CD4-positive, alpha-beta T cell (primary cell): Measurements from ENCODE around the gene CCDC71L. TPM values are rescaled to one million over a fixed set of nuclear protein-coding genes. Genes with fewer than 3 reads are reported as not detected.

Experiments used
- ATAC-seq: fragments of 200-7000 bp; cut with Tn5 transposase; one replicate; pipeline ENCODE4 v1.10.0; 2022; ENCODE audit warnings: mild to moderate bottlenecking; ENCODE audit not compliant: poor library complexity
- CTCF ChIA-PET: fragments of 350-600 bp; sonication (Branson Sonifier 250); formaldehyde crosslinking; loops from one replicate; lab custom pipeline; 2021; ENCODE audit warnings: antibody characterized with exemption, inconsistent platforms; lab: Charles Lee
- POLR2A ChIA-PET: fragments of 350-600 bp; sonication (Branson Sonifier 250); formaldehyde crosslinking; loops from one replicate; lab custom pipeline; 2021; ENCODE audit warnings: antibody characterized with exemption, inconsistent platforms; lab: Charles Lee
- DNase-seq, 14 experiments: peaks; one replicate each; pipeline ENCODE4 v3.0.0-alpha.2; 2013 to 2020; ENCODE audit warnings: mixed read lengths in 2 of 14
- H3K27ac ChIP-seq, 2 donors: one replicate each; pipeline versions ENCODE4 v1.5.1 to v1.7.0; 2013; ENCODE audit warnings: low read length in 2 of 2, low read depth in 1 of 2, mild to moderate bottlenecking in 1 of 2
- H3K27me3 ChIP-seq, 2 experiments: 1 replicate in 1 of 2; 2 replicates in 1 of 2; pipeline versions ENCODE4 v1.6.1 to v1.7.0; 2013; ENCODE audit warnings: low read length in 2 of 2, control low read depth in 1 of 2, mild to moderate bottlenecking in 1 of 2, moderate library complexity in 1 of 2; ENCODE audit not compliant: insufficient read depth in 2 of 2, control insufficient read depth in 1 of 2
- H3K36me3 ChIP-seq: one replicate; pipeline ENCODE4 v1.6.1; 2013; ENCODE audit warnings: low read length, control low read depth; ENCODE audit not compliant: insufficient read depth
- H3K4me1 ChIP-seq: one replicate; pipeline ENCODE4 v1.6.1; 2013; ENCODE audit warnings: low read length, control low read depth; ENCODE audit not compliant: insufficient read depth
- H3K4me3 ChIP-seq: one replicate; pipeline ENCODE4 v1.5.1; 2013; ENCODE audit warnings: mild to moderate bottlenecking, low read length, moderate library complexity
- H3K9me3 ChIP-seq, 2 experiments: 1 replicate in 1 of 2; 2 replicates in 1 of 2; pipeline versions ENCODE4 v1.6.1 to v1.7.0; 2013; ENCODE audit warnings: low read length in 2 of 2, mild to moderate bottlenecking in 2 of 2, control low read depth in 1 of 2, moderate library complexity in 1 of 2; ENCODE audit not compliant: control insufficient read depth in 1 of 2, insufficient read depth in 1 of 2
- H3K27ac Mint-ChIP-seq: one replicate; pipeline ENCODE4 v1.8.0; 2020; ENCODE audit warnings: mixed read lengths
- H3K27me3 Mint-ChIP-seq: one replicate; pipeline ENCODE4 v1.8.0; 2021; ENCODE audit warnings: mixed read lengths
- H3K36me3 Mint-ChIP-seq: one replicate; pipeline ENCODE4 v1.8.0; 2021; ENCODE audit warnings: low read depth, mixed read lengths
- H3K4me1 Mint-ChIP-seq: one replicate; pipeline ENCODE4 v1.8.0; 2021; ENCODE audit warnings: low read depth, mixed read lengths
- H3K4me3 Mint-ChIP-seq: one replicate; pipeline ENCODE4 v1.8.0; 2020; ENCODE audit warnings: mild to moderate bottlenecking, mixed read lengths
- H3K9me3 Mint-ChIP-seq: one replicate; pipeline ENCODE4 v1.8.0; 2020; ENCODE audit warnings: mixed read lengths
- CTCF ChIP-seq: fragments of 200-600 bp; IDR thresholded peaks from one replicate; pipeline ENCODE4 v1.8.0; 2022; ENCODE audit warnings: antibody characterized with exemption, mild to moderate bottlenecking
- intact Hi-C, 2 experiments: fragments of 100-400 bp; cut with DNase I in 1 of 2; cut with micrococcal nuclease in 1 of 2; formaldehyde crosslinking; loops; one replicate each; pipeline versions ENCODE4 v1.15.1 to v1.9.0; 2023 to 2025; cut with DNase I, micrococcal nuclease
- total RNA-seq, 174 experiments: library from RNA in 2 of 174; stranded (reverse) in 2 of 174; gene quantifications; one replicate each; pipeline ENCODE4 v1.2.3 and lab custom pipeline; 2021 to 2026

Gene CCDC71L
- total RNA-seq, 2 experiments from 2014 or later: 9.5 to 9.8 TPM

GRCh38 chr7:106630648-106631047, 30.3 kb downstream of the CCDC71L start:
- Mint-ChIP-seq H3K9me3 (no peaks in the 10 kb centered on the region), H3K4me3 (no peak overlapping the region), H3K27ac (no peak overlapping the region), H3K4me1 (no peaks in the 10 kb centered on the region), H3K27me3 (peaks cover 8% of the 10 kb centered on the region), H3K36me3 (no peaks in the 10 kb centered on the region)
- no peak for ATAC-seq
- ChIA-PET POLR2A (no interaction called here), CTCF (no interaction called here)
- Histone ChIP-seq H3K36me3 (no peaks in the 10 kb centered on the region), H3K4me3 (no peak overlapping the region), H3K27me3 (peaks cover 0 to 4% of the 10 kb centered on the region in 2 experiments), H3K27ac (no peak overlapping the region), H3K4me1 (no peaks in the 10 kb centered on the region), H3K9me3 (no peaks in the 10 kb centered on the region)
- DNase-seq: no peak
- intact Hi-C loops: no loop called here
- TF ChIP-seq CTCF: no peak

- no peak overlapping the region for H3K4me3 ChIP-seq
- TF ChIP-seq CTCF: no peak
- H3K36me3 Mint-ChIP-seq: no peaks in the 10 kb centered on the region
- no peaks in the 10 kb centered on the region for H3K4me1 ChIP-seq
- H3K36me3 ChIP-seq: no peaks in the 10 kb centered on the region
- H3K27me3 ChIP-seq: peaks cover 0 to 4% of the 10 kb centered on the region in 2 experiments
- DNase-seq (no peak), ATAC-seq (no peak)
- H3K9me3 ChIP-seq: no peaks in the 10 kb centered on the region
- H3K27ac ChIP-seq: no peak overlapping the region
- intact Hi-C loops: no loop called here
- no peaks in the 10 kb centered on the region for H3K4me1 Mint-ChIP-seq
- H3K27me3 Mint-ChIP-seq: peaks cover 4% of the 10 kb centered on the region
- ChIA-PET CTCF (interaction anchor here (0.6 kb wide), 1 partner anchor 16 kb away, joined by 3 read pairs; no protein-coding TSS in a partner anchor), POLR2A (no interaction called here)
- H3K9me3 Mint-ChIP-seq: no peaks in the 10 kb centered on the region
- no peak overlapping the region for H3K4me3 Mint-ChIP-seq
- no peak overlapping the region for H3K27ac Mint-ChIP-seq
Observed at GRCh38 chr7:106629516-106629915, 31.4 kb downstream of the CCDC71L start.

- H3K4me1 ChIP-seq: no peaks in the 10 kb centered on the region
- DNase-seq (no peak), ATAC-seq (no peak)
- Mint-ChIP-seq H3K4me1 (no peaks in the 10 kb centered on the region), H3K9me3 (no peaks in the 10 kb centered on the region), H3K27me3 (peaks cover 4% of the 10 kb centered on the region), H3K36me3 (no peaks in the 10 kb centered on the region), H3K27ac (no peak overlapping the region), H3K4me3 (no peak overlapping the region)
- intact Hi-C loops: no loop called here
- H3K4me3 ChIP-seq: no peak overlapping the region
- H3K9me3 ChIP-seq: peaks cover 0 to 3% of the 10 kb centered on the region in 2 experiments
- H3K36me3 ChIP-seq: no peaks in the 10 kb centered on the region
- no peak overlapping the region for H3K27ac ChIP-seq
- ChIA-PET CTCF (no interaction called here), POLR2A (no interaction called here)
- TF ChIP-seq CTCF: no peak
- H3K27me3 ChIP-seq: no peaks in the 10 kb centered on the region
Observed at GRCh38 chr7:106626376-106627164, 34.4 kb downstream of the CCDC71L start.
